PFSK-1 (cell line): ENCODE results near the gene HLA-A.

Experiments used
- FOXP2 ChIP-seq: optimal IDR thresholded peaks from 2 replicates; pipeline ENCODE3; 2011; ENCODE audit warnings: borderline replicate concordance, control low read depth, inconsistent platforms; ENCODE audit not compliant: insufficient read depth; ENCODE audit errors: extremely low read length, extremely low read depth
- POLR2AphosphoS5 ChIP-seq: IDR thresholded peaks from 2 replicates; pipeline ENCODE4 v1.6.1; 2012; ENCODE audit warnings: low read depth, mild to moderate bottlenecking, control low read depth, low read length, moderate library complexity
- SIN3A ChIP-seq: IDR thresholded peaks from 2 replicates; pipeline ENCODE4 v1.6.1; 2012; ENCODE audit warnings: mild to moderate bottlenecking, low read length, moderate library complexity, borderline replicate concordance; ENCODE audit not compliant: insufficient read depth
- TAF1 ChIP-seq: IDR thresholded peaks from 2 replicates; pipeline ENCODE4 v1.6.1; 2012; ENCODE audit warnings: low read length, control low read depth, borderline replicate concordance; ENCODE audit not compliant: insufficient read depth
- TF ChIP-seq, protein P1 (sequence below), 2 experiments: IDR thresholded peaks; 2 replicates each; pipeline versions ENCODE4 v1.6.1 to v1.8.0; 2011 to 2012; ENCODE audit warnings: low read depth in 2 of 2, low read length in 2 of 2, control low read depth in 1 of 2, inconsistent platforms in 1 of 2, mild to moderate bottlenecking in 1 of 2, moderate library complexity in 1 of 2; ENCODE audit not compliant: insufficient read depth in 1 of 2

Gene HLA-A

DNA sequence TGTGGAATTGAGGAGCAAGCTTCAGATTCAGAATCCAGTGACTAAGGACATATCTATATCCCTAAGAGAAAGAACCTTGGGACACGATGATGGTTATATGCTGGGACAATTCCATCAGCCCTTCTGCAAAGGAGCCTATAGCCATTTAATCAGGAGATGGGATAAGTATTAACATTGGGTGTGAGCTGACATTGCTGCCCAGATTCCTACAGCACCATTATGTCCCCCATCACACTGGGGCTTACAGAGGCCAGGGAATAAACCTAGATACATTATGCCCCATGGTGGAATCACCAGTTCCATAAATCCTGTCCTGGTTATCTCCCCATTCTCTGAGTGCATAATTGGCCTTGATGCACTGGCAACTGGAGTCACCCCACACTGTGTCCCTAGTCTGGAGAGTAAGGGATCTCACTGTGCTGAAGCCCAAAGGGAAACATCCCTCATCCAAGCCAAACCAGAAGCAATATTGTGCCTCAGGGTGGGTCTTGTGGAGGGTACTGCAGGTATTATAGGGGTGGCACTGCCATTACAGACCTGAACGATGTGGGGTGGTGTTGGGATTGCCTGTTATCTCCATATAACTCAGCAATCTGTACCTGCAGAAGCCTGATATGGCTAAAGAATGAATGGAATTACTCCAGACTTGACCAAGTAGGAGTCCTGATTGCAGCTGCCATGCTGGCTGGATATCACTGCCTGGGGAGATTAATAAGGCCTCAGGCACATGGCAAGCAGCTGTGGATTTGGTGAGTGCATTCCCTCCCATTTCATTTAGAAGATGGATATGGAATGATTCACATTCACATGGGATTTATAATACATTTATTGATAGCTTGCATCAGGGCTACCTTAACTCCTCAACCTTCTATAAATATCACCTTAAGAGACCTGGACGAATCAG is 5.0 kb downstream of the HLA-A start:
- TF ChIP-seq SIN3A = no peak
- no peak for TF ChIP-seq TAF1
- no peak for TF ChIP-seq FOXP2

DNA sequence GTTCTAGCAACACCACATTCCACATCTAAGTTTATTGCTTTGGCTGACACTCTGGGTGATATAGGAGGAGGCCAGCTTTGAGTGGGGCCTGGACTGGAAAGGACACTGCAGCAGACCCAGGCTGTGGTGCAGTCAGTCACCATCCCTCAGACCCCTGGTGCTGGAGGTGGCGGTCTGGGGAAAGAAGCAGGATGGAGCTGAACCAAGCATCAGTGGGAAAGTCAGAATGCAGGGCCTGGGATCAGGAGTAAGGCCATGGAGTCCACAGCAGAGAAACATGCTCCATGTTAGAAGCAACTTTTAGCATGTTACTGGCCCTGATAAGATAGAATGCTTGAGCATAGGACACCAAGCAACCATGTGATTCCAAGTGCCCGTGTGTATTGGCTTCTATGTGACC is 5.9 kb downstream of the HLA-A start:
- no peak for TF ChIP-seq POLR2AphosphoS5
- no peak for TF ChIP-seq TAF1
- TF ChIP-seq SIN3A = no peak
- TF ChIP-seq, protein P1, sequence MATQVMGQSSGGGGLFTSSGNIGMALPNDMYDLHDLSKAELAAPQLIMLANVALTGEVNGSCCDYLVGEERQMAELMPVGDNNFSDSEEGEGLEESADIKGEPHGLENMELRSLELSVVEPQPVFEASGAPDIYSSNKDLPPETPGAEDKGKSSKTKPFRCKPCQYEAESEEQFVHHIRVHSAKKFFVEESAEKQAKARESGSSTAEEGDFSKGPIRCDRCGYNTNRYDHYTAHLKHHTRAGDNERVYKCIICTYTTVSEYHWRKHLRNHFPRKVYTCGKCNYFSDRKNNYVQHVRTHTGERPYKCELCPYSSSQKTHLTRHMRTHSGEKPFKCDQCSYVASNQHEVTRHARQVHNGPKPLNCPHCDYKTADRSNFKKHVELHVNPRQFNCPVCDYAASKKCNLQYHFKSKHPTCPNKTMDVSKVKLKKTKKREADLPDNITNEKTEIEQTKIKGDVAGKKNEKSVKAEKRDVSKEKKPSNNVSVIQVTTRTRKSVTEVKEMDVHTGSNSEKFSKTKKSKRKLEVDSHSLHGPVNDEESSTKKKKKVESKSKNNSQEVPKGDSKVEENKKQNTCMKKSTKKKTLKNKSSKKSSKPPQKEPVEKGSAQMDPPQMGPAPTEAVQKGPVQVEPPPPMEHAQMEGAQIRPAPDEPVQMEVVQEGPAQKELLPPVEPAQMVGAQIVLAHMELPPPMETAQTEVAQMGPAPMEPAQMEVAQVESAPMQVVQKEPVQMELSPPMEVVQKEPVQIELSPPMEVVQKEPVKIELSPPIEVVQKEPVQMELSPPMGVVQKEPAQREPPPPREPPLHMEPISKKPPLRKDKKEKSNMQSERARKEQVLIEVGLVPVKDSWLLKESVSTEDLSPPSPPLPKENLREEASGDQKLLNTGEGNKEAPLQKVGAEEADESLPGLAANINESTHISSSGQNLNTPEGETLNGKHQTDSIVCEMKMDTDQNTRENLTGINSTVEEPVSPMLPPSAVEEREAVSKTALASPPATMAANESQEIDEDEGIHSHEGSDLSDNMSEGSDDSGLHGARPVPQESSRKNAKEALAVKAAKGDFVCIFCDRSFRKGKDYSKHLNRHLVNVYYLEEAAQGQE (IDR thresholded peaks at IDR 0.05; ENCODE audit: insufficient read depth in 1 of 2, low read depth in 2 of 2, low read length in 2 of 2) = no peak
- no peak for TF ChIP-seq FOXP2

DNA sequence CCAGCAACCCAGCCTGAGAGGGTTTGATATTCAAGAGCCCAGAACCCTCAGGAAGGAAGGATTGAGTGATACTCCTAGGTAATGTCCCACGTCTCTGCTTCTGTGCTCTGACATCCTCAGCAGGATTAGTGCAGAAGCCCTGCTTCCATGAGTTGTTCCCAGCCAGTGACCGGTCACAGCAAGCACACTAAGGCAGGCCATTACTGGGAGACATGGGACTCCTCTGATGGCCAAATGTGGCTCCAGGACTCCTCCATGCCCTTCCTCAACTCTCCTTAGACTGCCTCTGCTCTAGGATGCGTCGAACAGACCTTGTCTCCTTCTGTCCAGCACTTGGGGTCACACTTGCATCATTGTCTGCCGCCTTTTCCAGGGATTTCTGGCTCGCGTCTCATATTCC is 7.6 kb downstream of the HLA-A start:
- TF ChIP-seq, protein P1 (IDR thresholded peaks at IDR 0.05; ENCODE audit: insufficient read depth in 1 of 2, low read depth in 2 of 2, low read length in 2 of 2) = no peak
- TF ChIP-seq TAF1 (no peak), POLR2AphosphoS5 (no peak), SIN3A (no peak), FOXP2 (no peak)

DNA sequence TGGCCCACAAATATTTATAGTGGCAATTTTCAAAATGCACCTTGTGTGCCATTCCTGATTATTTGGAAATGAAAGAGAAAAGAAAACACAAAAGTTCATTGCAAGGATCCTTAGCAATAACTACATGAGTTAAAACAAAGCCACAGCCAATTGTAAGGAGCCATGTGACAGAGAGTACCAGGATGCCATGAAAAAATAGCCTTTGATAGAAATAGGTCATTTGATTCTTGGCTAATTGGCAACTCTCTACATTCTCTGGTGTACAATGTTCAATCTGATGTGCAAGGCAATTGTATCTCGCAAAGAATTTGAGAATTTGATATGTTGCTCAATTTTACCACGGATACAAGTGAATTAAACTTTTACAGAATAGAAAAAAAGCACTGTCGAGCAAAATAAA is 9.6 kb downstream of the HLA-A start:
- TF ChIP-seq, protein P1 (IDR thresholded peaks at IDR 0.05; ENCODE audit: insufficient read depth in 1 of 2, low read depth in 2 of 2, low read length in 2 of 2) = no peak
- TF ChIP-seq TAF1 = no peak
- TF ChIP-seq POLR2AphosphoS5 = no peak
- no peak for TF ChIP-seq FOXP2
- TF ChIP-seq SIN3A = no peak

DNA sequence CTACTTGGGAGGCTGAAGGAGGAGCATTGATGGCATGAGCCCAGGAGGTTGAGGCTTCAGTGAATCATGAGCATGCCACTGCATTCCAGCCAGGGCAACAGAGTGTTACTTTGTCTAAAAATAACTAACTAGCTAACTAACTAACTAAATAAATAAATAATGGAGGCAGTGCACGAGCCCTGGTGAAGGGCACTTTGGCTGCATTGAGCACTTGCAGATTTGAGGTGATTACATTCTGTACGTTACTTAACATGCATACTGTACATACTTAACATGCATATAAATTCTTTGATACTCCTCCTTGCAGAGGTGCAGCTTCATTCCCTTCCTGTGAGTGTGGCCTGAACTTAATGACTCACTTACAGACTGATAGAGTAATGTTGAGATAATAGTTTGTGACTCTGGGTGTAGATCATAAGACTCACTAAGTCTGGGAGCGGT is 10.7 kb downstream of the HLA-A start:
- TF ChIP-seq SIN3A (no peak), FOXP2 (no peak), POLR2AphosphoS5 (no peak), TAF1 (no peak)
- TF ChIP-seq, protein P1 (IDR thresholded peaks at IDR 0.05; ENCODE audit: insufficient read depth in 1 of 2, low read depth in 2 of 2, low read length in 2 of 2) = no peak
